Islet of Langerhans (tissue), 1 donor: Measurements from ENCODE around the gene RASGRP4.
"Not testable (repeated sequence)": the region's sequence is repeated elsewhere in the genome, so short reads cannot be mapped to it uniquely, and the experiment has no call there.

ENCODE experiments used
- FAIRE-seq: peaks from one replicate; lab custom pipeline; 2011; peaks lifted over from hg19 to GRCh38; lab: Jason Lieb, UNC

RASGRP4 gene

DNA sequence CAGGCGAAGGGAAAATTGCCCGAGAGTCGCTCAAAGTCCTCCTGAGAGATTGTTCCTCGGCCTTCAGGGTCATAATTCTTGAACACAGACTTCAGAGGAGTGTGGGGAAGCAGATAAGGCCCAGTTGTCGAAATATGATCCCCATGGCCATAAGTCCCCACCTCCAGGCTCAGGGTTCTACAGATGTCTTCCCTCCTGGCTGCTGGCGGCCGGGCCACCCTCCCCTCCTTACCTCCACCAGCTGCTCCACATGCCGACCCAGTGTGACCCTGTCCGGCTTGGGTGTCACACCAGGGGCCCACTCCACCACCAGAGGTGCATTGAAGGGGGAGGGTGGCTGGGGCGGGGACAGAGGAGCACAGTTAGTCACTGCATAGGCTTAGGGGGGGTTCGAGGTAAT, 13.1 kb downstream of the RASGRP4 start:
- no peak for FAIRE-seq

DNA sequence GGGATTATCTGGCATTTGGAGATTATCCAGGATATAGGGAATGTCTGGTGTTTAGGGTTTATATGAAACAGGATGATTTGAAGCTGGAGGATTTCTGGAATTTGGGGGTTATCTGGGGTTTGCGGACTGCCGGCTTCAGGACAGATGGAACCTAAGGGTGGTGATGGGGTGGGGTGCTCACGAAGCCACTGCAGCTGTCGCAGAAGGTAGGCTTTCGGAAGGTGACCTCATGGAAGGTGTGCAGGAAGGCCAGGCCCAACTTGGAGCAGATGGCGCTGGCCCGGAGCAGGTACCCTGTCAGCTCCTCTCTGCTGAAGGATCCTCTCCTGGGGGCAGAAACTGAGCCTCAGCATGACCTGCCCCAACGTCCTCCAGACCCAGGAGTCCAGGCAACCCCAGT, 13.5 kb downstream of the RASGRP4 start:
- FAIRE-seq: no peak

DNA sequence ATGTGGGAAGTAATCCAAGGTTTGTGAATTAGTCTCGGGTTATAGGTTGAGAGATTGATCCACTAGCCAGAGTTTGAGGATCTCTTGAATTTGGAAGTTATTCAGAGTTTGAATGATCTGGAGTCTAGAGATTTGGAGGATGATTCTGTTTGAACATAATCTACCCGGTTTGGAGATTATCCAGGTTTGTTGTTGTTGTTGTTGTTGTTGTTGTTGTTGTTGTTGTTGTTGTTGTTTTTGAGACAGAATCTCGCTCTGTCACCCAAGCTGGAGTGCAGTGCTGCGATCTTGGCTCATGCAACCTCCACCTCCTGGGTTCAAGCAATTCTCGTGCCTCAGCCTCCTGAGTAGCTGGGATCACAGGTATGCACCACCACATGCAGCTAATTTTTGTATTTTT, 14.1 kb downstream of the RASGRP4 start:
- not testable (repeated sequence) for FAIRE-seq

DNA sequence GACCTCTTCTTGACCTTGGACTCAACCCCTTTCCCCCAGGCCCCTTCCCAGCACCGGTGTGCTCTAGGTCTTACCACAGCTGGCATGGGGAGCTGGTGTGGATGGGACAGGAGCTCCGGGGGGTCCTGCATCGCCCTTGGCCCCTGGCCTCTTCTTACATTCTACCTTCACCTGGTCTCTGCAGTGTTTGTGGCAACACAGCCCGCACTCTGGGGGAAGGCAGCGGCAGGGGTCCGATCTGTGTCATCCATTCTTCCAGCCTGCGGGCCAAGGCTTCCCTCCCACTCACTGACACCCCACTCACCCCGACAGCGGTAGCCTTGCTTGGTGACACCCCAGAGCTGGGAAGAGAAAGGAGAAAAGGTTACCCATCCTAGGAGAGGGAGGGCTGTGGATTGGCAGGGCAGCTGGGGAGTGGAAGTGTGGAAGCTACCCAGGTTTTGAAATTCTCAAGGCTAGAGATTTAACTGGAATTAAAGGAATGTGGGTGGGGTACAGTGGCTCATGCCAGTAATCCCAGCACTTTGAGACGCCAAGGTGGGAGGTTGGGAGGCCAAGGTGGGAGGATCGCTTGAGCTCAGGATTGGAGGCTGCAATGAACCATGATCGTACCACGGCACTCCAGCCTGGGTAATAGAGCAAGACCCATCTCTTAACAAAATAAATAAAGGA, 14.8 kb downstream of the RASGRP4 start:
- no peak for FAIRE-seq

DNA sequence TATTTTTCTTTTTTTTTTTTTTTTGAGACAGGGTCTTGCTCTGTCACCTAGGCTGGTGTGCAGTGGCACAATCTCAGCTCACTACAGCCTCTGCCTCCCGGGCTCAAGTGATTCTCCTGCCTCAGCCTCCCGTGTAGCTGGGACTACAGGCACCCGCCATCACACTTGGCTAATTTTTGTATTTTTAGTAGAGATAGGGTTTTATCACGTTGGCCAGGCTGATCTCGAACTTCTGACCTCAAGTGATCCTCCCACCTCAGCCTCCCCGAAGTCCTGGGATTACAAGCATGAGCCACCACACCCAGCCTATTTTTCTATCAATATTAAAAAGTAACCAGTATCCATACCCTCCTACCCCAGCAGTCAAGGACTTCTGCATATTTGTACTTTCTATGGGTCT, 15.6 kb downstream of the RASGRP4 start:
- FAIRE-seq: not testable (repeated sequence)

DNA sequence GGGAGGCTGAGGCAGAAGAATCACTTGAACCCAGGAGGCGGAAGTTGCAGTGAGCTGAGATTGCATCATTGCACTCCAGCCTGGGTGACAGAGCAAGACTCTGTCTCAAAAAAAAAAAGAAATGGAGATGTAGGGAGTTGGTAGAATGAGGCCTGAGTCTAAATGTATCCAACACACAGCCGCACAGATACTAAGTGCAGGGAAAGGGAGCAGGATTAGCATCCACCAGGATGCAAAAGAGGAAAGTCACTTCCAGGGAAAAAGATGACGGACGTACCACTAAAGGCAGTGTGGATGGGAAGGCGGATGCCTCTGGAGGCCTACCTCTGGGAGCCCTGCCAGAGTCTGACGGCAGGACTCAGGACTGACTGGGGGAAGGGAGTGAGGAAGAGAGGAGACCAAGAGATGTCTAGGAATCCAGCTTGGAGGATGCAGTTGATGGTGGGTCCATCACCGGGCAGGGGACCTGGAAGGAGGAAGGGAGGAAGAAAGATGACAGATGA, 16.3 kb downstream of the RASGRP4 start:
- FAIRE-seq: no peak

DNA sequence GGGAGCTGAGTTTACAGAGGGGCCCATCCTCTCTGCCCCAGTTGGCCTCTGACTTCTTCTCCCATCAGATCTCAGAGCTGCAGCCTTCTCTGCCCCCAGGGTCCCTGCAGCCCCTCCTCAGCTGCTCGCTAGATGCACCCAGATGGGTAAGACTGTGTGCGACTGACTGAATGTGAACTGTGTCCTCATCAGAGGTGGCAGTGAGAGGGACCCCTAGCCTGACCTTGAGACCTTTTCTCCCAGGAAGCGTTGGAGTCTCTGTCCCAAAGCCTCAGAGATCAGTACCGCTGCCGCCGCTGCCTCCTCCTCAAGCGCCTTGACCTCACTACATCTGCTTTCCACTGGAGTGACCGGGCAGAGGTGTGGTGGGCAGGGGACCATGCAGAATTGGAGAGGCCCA, 20.7 kb downstream of the RASGRP4 start:
- no peak for FAIRE-seq

DNA sequence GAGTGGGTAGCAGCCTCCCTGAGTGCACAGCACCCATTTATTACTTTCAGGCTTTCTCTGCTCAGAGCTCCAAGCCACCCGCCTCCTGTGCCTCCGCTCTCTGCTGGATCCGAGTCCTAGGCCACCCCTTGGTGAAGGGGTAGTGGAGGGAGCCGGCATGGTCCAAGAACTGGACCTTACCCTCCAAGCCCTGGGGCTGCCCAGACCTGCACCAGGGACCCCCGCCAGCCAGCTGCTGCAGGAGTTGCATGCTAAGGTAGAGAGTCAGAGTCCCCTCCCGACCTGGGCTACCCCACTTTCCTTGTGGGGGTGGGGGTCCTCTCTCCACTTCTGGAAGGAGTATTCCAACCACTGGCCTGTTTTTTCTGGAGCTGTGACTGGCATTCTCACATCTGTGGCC, 21.2 kb downstream of the RASGRP4 start:
- no peak for FAIRE-seq

DNA sequence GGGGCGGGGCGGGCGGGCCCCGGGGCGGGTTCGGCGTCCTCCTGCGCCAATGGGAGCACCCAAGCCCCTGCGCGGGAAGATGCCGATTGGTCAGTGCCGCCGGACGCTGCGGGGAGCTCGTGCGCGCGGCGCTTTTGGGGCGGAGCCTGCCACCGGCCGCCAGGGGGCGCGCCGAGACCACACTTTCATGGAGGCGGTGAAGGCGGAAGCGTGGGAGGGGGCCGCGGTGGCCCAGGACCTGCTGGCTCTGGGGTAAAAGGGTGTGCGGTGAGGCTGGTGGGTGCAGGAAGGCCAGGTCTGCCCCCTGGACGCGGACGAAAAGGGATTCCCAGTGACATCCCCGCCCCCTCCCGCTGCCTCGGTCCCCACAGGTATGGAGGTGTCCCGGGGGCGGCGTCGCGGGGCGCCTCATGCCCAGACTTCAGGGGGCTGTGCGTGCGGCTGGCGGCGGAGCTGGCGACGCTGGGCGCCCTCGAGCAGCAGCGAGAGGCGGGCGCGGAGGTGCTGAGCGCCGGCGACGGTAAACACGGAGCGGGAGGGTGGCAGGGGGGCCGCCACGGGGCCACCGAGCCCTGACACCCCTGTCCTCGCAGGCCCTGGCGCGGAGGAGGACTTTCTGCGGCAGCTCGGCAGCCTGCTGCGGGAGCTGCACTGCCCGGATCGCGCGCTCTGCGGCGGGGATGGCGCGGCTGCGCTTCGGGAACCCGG, 22.9 kb downstream of the RASGRP4 start, which contains the start of gene FAM98C:
FAM98C (plus strand) TSS at position 127 of the 708 bp plus-strand sequence; CDS start at position 188, 61 bp downstream.
- FAIRE-seq: no peak

DNA sequence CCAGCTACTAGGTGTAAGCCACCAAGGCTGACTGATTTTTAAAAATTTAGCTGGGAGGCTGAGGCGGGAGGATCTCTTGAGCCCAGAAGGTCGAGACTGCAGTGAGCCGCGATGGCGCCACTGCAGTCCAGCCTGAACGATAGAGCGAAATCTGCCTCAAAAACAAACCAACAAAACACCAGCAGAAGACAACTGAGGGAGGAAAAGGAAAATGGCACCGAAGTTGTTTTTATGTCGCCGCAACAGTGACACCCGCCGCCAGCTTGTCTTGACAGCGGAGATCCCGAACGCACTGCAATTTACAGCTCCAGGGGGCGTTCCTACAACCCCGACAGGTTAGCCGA, 23.4 kb downstream of the RASGRP4 start:
- FAIRE-seq: no peak

DNA sequence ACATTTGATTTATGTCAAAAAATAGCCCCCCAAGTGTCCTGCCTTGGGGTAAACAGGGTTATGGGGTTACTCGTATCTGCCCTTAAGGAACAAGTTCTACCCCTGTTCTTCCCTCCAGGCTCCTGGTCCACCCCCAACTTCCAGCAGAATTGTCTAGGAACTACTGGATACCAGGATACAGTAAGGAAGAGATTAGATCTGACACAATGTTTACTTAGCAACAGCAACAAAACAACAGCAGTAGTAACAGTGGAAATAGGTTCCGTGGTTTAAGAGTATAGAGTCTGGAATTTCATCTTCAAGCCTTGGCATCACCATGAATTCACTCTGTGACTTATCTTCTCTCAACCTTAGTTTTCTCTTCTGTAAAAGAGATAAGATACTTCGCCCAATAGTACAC, 24.9 kb downstream of the RASGRP4 start:
- FAIRE-seq: no peak

DNA sequence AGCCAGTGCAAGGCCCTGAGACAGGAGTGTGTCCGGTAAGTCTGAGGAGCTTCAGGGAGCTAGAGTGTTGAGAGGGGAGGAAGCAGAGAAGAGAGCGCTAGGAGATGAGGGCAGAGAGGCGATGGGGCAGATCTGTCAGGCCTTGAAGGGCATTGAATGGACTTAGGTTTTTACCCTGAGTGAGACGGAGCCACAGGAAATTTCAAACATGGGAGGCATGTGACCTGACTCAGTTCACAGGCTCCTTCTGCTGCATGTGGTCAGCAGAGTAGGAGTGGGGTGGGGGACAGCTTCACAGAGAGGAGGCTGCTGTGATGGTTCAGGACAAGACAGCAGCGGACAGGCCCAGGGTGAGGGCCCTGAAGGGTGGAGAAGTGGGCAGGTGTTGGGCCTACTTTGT, 25.7 kb downstream of the RASGRP4 start:
- FAIRE-seq: no peak

DNA sequence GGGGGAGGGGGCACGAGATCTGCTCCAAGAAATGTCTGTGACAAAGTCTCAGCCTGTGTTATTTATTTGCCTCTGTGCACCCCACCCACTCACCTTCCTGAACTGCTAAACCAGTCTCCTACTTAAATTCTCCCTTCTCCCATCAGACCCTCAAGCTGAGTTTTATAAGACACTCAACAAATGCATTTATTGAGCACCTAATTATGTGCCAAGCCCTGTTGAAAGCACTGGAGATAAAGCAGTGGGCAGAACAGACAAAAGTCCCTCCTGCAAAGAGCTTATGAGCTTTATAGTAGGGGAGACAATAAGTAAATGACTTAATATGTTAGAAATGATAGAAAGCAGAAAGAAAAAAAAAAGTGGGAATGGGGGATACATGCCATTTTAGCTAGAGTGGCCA, 26.5 kb downstream of the RASGRP4 start:
- FAIRE-seq: no peak

DNA sequence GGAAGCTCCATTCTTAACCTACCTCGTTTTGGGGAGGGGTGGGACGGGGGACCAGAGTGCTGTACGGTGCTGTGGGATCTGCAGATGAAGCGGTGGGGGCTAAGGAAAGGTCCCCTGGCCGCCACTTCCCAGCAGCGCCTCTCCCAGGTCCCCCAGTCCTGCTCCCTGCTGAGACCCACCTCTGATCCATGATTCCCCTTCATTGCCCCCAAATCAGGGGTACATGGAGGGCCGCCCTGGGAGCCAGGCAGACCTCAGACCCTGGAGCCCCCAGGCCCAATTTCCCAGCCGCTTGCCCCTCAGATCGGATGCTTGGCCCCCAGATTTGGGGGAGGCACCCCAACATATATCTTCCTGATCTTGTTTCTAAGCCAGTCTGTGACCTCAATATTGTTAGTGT, 26.9 kb downstream of the RASGRP4 start:
- FAIRE-seq: no peak

DNA sequence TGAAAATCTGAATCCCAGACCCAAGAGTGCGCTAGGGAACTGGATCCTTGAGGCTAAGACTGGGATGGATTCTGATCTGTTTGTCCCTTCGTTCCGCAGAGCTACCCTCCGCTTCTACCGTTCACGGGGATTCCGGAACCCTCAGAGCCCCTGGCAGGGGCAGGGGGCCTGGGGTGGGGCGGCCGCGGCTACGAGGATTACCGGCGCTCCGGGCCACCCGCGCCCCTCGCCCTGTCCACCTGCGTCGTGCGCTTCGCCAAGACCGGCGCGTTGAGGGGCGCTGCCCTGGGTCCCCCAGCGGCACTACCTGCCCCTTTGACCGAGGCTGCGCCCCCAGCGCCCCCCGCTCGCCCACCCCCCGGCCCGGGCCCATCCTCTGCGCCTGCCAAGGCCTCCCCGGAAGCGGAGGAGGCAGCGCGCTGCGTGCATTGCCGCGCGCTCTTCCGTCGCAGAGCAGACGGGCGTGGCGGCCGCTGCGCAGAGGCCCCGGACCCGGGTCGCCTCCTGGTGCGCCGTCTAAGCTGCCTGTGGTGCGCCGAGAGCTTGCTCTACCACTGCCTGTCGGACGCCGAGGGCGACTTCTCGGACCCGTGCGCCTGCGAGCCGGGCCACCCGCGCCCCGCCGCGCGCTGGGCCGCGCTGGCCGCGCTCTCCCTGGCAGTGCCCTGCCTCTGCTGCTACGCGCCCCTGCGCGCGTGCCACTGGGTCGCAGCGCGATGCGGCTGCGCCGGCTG, 30.5 kb downstream of the RASGRP4 start:
- FAIRE-seq: no peak

DNA sequence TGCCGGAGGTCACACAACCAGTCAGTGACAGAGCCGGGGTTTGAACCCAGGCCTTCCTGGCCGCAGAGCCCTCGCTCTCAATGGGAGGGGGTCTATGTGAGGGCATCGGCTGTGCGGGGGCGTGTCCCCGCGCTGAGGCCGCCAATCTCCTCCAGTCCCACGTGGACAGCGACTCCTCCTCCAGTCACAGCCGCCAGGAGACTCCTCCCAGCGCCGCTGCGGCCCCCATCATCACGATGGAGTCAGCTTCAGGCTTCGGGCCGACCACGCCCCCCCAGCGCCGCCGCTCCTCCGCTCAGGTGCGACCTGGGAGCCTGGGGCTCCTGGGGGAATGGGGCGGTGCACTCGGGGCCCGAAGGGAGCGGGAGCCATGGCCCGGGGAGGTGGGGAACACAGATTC, 31.5 kb downstream of the RASGRP4 start:
- FAIRE-seq: no peak

DNA sequence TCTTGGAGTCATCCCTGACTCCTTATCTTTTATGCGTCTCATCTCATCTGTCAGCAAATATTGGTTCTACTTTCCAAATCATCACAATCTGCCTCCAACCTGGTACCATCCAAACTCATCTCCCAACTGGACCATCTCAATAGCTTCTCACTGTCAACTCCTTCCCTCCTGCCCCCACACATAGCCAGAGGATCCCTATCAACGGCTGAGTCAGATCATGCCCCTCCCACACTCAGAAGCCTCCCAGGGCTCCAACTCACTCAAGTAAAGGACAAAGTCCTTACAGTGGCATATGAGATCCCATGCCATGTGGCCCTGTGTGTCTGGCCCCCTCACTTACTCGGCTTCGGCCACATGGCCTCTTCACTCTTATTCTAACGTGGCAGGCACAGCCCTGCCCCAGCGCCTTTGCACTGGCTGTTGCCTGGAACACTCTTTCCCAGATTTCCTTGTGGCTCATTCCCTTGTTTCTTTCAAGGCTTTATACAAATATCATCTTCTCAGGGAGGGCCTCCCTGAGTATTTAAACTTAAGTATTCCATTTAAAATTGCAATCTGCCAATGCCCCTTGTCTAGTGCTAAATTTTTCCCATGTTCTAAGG, 33.2 kb downstream of the RASGRP4 start:
- no peak for FAIRE-seq

DNA sequence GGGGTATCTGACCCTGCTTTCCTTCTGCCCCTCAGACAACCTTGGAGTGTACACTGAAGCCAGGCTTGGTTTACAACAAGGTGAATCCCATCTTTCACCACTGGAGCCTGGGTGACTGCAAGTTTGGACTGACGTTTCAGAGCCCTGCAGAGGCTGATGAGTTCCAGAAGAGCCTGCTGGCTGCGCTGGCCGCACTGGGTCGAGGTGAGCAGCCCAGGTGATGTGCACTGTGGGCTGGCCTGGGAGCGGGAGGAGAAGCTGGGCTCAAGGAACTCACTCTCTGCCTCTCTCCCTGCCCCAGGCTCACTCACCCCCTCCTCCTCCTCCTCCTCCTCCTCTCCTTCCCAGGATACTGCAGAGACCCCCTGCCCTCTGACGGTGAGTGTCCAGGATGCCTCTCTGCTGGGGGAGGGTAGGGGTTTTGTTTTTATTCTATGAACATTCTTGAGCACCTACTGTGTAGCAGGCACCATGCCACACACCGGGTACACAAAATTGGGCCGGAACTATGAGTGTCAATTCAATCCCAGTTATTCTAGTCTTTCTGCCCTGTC, 34.0 kb downstream of the RASGRP4 start:
- FAIRE-seq: no peak

DNA sequence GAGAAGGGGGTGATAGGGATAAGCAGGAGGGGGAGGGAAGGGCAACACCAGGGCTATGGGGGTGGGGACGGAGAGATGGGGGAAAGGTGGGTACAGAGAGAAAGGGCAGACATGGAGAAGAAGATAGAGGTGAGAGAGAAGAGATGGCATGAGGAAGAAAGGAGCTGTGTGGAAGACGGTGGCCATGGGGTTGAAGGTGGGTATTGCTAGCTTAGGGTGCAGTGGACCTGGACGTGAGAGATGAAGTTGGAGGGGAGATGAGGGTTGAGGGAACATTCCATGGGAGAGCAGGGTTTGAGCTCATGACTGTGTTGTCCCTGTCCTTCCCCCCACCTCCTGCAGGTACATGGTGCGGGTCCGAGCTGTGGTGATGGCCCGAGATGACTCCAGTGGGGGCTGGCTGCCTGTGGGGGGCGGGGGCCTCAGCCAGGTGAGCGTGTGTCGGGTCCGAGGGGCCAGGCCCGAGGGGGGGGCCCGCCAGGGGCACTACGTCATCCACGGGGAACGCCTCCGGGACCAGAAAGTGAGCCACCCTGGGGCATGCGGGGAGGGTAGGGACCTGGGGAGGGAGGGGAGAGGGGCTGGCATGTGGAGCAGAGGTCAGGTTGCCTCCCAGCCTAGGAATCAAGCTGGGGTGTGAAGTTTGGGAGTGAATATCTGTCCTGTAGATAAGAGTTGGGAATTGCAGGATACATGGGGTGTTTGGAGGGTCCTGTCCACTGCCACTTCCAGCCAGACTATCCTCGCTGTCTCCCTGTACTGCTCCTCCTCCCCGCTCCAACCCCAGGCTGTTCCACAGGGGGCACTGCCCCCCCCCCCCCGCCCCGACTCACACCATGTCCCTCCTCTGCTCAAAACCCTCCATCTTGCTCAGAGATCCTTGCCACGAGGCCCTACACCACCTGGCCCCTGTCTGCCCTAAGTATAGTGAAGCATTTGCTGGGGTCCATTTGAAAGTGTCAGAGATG, 35.8 kb downstream of the RASGRP4 start:
- FAIRE-seq: no peak

DNA sequence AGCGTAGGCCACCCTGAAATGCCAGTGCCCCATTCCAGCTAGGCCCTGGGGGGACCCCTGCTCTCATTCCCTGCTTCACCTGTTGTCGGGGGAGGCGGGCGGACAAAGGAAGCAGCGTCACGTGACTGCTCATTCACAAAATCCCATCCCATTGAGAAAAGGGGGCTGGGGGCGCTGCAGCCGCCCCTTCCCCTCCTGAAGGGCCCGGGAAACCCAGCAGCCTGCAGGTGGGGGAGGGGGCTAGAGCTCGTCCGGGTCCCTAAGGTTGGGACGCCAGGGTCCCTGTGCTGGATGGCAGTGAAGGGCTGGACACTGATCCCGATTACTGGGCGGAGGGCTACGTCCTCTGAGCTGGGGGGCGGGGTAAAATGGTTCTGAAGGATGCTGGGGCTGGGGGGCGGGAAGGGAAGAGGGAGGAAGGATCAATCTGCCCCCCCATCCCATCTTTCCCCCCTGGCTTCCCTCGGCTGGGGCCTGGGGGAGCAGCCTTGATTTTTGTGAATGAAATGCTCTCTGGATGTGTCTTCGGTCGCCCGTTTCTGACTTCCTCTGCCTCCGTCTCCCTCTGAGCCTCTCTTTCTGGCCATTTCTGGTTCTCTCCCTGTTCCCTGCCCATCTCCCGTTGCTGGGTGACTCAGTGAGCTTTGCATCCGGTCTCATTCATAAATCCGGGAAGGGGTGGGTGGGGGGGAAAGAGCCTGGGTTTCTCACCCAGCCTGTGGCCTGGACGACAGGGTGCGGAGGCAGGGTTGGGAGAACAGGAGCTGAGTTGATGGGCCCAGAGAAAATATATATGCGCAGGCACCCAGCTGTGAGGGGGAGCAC, 36.7 kb downstream of the RASGRP4 start:
- FAIRE-seq: no peak
